Activated CD8-positive, alpha-beta memory T cell treated with anti-CD3 and anti-CD28 coated beads, Interleukin-2, amount 50 U/mL, for 24 hours (primary cell): ENCODE data around the gene MTHFD2.
"Not testable (repeated sequence)": the region's sequence is repeated elsewhere in the genome, so short reads cannot be mapped to it uniquely, and the experiment has no call there.

Experiments
- DNase-seq: peaks from one replicate; pipeline ENCODE4 v3.0.0-alpha.2; 2020; ENCODE audit errors: extremely low read depth

MTHFD2 gene

GRCh38 chr2:74228772-74229171 is 30.4 kb downstream of the MTHFD2 start:
- DNase-seq, result no peak

GRCh38 chr2:74229865-74230264 is 31.4 kb downstream of the MTHFD2 start:
- DNase-seq, result not testable (repeated sequence)

DNA sequence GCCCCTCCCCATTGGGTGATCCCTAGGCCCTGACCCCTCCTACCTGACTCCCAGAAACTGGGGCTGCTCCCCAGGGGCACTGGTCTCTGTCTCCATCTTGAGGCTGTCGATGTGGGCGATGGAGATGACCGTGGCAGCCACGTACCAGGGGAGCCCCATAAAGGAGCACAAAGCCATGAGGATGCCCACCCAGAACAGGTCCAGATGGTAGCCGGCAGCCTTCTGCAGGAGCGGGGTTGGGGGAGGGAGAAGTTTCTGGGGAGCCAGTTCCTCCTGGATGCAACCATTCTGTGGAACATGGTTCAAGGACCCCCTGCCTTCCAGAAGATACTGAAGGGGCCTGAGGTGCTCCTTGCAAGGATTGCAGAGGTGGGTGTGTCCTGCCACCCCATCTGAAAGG is 34.0 kb downstream of the MTHFD2 start:
- no peak for DNase-seq

- DNase-seq, result no peak
These were observed 35.2 kb downstream of the MTHFD2 start for GRCh38 chr2:74233648-74234047.

DNA sequence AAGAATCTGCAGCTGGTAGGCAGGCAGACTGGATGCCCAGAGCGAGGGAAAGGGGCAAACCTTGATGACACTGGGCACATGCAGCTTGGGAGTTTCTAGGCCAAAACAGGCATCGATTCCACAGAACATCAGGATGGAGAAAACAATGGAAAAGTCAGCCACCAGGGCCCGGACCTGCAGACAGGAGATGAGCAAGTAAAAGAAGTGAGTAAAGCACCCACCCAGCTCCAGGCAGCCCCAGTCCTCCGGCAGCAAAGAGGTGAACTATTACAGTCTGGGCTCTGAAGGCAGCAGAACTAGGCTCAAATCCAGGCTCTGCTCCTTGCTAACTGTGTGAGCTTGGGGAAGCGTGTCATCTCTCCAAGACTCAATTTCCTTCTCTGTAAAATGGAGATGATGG is 36.6 kb downstream of the MTHFD2 start:
- DNase-seq, result no peak

- no peak for DNase-seq
These were observed 40.5 kb downstream of the MTHFD2 start for GRCh38 chr2:74238879-74239278.

DNA sequence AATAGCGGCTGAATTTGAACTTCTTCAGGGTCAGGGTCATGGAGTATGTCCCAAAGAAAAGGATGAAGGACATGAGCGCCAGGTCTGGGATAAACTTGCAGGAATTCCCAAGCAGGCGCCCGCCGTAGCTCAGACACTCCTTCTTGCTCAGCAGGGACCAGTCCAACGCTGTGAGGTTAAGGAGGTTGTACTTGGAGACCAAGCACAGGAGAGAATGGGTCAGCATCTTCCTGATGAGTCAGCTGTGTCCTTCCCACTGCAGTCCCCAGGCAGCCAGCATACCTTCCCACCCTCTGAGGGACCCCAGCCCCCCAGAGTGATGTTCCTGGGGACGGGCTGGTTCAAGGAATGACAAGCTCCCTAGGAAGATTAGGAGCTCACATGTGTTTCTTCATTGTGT is 40.9 kb downstream of the MTHFD2 start:
- DNase-seq, result no peak

GRCh38 chr2:74242354-74243071 is 44.1 kb downstream of the MTHFD2 start:
- no peak for DNase-seq

GRCh38 chr2:74244286-74244685 is 45.9 kb downstream of the MTHFD2 start:
- no peak for DNase-seq

DNA sequence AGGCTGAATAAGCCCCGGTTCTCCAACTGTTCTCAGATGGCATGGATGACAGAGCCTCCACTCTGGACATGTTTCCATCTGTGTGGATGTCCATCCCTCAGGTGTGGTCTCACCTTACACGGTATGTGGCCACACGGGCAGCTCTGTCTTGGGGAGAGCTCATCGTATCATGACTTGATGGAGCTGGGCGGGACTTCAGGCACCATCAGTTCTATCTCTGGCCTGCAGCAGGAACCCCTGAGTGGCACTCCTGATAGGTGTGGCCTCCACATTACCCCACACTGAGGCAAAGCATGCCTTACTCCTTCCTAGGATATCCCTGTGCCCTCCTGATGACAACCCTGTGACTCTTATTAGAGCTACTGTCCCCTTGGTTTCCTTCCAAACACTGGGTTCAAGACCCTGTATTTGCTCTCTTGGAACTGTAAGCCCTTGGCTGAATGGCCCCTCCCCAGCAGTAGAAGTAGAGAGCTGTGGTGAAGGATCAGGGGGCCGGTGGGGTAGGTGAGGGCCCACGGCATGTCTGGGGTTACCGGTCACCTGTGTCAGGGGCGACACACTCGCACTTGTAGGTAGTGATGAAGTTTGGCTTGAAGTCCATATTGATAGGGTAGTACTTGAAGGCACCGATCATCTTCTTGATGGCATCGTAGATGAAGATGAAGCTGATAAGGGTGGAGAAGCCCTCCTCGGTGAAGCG is 48.2 kb downstream of the MTHFD2 start:
- DNase-seq, result no peak

GRCh38 chr2:74249406-74250122 is 51.1 kb downstream of the MTHFD2 start:
- DNase-seq, result no peak

DNA sequence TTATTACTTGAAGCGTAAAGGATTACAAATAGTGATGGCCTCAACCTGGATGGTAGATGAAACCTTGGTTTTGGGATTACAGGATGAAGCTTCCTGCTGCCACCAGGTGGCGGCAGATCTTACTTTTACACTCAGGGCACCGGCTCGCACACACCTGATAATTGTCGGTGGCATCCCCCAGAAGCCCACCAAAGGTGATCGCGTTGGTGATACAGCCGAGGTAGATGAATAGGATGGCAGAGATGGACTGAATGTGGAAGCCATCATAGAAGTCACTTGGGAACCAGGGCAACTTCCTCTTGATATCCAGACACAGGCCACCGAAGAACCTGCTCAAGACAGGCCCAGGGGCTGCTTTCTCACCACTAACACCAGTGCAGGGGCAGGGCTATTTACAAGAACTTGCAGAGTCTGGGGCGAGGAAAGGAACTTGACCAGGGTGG is 51.8 kb downstream of the MTHFD2 start:
- no peak for DNase-seq

- DNase-seq, result no peak
These were observed 53.6 kb downstream of the MTHFD2 start for GRCh38 chr2:74252036-74252435.

- no peak for DNase-seq
These were observed 54.4 kb downstream of the MTHFD2 start for GRCh38 chr2:74252862-74253261.

DNA sequence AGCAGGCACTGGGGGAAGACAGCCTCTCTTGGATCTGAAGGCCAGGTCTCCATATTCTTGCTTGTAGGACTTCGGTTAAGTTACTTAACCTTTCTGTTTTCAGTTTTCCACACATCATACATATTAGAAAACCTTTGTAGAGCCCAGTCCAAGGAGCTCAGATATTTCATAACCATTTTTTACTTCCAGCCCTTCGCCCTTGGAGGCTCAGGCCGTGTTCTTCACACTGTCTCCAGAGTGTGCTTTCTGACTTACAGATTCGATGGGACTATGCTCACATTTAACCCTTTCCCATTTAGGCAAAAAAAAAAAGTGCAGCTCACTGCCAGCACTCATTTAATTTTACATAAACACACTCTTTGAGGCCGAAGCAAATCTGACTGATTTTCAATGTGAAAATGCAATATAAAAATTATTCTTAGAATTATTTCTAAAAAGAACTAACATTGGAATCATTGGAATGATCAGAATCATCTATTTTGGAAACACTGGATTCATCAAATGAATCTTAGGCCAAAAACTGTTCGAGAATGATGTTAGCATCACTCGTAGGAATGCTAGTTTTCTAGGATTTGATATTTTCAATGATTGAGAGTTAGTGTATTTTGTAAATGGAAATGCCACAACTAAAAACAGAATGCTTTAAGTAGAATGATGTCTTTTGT is 55.0 kb downstream of the MTHFD2 start:
- no peak for DNase-seq

GRCh38 chr2:74253971-74254310 is 55.5 kb downstream of the MTHFD2 start:
- no peak for DNase-seq

GRCh38 chr2:74255660-74256213 is 57.3 kb downstream of the MTHFD2 start:
- DNase-seq, result no peak

DNA sequence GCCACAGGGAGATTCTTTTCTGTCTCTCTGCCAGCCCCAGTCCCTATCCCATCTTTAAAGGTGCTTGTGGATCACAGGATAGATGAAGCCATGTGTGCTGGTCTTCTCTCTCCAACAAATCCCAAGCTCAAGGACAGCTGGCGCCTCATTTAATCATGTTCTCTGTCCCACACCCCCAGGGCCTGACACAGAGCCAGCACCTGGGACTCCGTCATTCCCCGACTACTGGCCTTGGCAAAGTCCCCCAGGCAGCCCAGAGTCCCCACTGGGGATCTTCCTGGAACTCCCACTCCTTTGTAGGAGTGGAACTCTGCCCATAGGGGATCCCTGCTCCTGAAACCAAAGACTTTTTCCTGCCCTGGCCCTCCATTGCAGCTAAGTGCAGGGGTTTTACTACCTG is 60.8 kb downstream of the MTHFD2 start:
- no peak for DNase-seq

- DNase-seq, result no peak
These were observed 61.3 kb downstream of the MTHFD2 start for GRCh38 chr2:74259733-74260132.

DNA sequence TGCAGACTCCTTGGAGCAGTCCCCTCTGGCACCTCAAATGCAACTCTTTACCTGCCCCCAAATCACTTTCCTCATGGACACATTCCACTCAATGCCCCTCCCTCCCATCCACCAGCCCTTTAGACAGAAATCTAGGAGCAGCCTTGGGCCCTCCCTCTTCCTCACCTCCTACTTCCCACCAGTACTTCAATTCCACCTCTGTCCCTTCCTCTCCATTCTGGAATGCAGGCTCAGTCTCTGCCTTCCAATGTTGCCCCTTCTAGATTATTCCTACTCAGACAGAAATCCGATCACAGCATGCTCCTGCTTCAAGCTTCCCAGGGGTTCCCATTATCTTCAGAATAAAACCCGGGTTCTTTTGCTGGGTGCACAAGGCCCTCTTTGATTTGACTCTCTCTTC is 62.1 kb downstream of the MTHFD2 start:
- DNase-seq, result no peak

- DNase-seq, result no peak
These were observed 62.9 kb downstream of the MTHFD2 start for GRCh38 chr2:74261204-74261864.

DNA sequence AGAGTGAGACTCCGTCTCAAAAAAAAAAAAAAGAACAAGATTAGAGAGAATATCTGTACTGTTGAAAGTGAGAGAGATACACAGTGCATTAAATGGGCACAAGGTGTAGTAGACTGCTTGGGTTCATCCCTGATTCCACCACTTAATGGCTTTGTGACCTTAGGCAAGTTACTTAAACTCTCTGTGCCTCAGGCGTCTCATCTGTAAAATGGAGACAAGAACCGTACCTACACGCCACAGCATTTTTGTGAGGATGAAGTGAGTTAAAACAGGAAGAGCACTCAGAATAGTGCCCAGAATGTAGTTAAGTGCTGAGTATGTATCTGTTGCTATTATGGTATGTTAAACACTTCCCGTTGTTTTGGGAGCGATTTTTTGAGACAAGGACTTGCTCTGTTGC is 64.3 kb downstream of the MTHFD2 start:
- no peak for DNase-seq
